ENCODE data around the gene URM1.

The URM1 gene

DNA sequence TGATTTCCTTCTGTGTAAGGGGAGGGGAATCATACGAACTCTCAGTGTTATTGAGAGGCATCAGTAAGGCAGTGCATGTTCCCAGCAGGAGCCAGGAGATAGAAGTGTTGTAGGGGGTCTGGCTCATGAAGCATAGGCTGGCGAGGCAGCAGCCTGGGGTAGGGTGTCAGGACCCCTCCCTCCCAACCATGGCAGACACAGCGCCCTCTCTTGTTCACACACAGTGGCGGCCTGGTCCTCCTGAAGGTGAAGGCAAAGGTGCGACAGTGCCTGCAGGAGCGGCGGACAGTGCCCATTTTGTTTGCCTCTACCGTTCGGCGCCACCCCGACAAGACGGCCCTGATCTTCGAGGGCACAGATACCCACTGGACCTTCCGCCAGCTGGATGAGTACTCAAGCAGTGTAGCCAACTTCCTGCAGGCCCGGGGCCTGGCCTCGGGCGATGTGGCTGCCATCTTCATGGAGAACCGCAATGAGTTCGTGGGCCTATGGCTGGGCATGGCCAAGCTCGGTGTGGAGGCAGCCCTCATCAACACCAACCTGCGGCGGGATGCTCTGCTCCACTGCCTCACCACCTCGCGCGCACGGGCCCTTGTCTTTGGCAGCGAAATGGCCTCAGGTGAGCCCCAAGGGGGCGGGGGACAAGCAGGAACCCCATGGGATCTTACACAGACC, 26.1 kb upstream of the URM1 start:
- DNase-seq: no peak

DNA sequence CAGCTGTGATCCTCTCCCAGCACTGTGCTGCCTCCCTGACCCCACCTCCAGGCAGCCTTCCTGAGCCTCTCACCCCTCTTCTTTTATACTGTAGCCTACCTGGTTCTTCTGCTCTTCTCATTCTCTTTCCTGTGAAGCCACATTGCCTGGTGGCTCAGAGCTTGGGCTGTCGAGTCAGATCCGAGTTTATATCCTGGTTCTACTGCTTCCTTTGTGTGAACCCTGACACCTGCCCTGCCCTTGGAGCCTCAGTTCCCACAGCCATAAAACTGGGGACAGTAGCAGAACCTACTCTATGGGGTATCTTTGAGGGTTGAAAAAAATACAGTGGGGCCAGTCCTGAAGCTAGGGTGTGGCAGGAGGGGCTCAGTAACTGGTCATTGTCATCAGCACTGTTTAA, 22.0 kb upstream of the URM1 start:
- DNase-seq: no peak

DNA sequence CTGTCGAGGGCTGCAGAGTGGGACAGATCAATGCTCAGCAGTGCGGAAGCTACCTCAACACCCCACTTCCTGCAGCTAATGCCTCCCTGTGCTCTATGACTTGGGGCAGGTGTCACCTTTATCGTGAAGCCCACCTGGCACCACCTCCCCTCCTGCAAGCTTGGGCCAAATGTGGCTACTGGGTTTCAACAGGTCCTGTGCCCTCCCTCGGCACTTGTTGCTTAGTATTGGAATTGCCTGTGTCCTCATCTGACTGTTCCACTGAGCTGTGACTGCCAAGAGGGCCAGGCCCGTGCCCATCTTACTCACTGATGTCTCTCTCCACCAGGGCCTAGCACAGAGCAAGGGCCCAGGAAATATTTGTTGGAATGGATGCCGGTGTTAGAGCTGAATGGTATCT, 21.4 kb upstream of the URM1 start:
- no peak for DNase-seq

DNA sequence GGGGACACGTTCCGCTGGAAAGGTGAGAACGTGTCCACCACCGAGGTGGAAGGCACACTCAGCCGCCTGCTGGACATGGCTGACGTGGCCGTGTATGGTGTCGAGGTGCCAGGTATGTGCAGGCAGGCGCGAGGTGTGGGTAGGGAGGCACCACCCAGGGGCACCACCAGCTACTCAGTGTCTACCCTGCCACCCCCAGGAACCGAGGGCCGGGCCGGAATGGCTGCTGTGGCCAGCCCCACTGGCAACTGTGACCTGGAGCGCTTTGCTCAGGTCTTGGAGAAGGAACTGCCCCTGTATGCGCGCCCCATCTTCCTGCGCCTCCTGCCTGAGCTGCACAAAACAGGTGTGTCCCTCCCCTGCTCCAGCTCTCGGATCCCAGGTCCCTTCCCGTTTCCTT, 15.7 kb upstream of the URM1 start:
- no peak for DNase-seq

- no peak for DNase-seq
Observed at GRCh38 chr9:128358090-128358489, 13.1 kb upstream of the URM1 start.

DNA sequence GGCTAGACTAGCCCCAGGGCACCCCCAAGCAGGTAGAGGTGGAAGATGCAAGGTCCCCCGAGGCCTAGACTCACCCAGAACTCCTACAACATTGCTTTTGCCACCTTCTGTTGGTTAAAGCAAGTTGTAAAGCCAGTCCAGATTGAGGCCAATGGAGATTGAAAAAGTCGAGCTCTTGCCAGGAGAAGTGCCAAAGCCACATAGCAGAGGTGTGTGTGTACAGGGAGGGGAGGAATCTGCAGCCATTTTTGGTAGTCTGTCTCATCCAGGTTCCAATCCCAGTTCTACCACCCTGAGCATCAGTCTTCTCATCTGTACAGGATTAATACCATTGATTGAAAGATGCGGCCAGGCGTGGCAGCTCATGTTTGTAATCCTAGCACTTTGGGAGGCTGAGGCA, 12.3 kb upstream of the URM1 start:
- no peak for DNase-seq

DNA sequence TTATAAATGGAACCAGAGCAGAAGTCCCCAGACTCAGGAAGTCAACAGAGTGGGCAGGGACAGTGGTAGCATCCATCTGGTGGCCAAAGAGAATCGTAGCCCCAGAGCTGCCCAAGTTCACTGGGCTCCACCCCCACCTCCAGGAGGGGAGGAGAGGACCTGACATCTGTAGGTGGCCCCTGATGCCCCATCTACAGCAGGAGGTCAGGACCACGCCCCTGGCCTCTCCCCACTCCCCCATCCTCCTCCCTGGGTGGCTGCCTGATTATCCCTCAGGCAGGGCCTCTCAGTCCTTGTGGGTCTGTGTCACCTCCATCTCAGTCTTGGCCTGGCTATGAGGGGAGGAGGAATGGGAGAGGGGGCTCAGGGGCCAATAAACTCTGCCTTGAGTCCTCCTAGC, 10.3 kb upstream of the URM1 start:
- DNase-seq: no peak

DNA sequence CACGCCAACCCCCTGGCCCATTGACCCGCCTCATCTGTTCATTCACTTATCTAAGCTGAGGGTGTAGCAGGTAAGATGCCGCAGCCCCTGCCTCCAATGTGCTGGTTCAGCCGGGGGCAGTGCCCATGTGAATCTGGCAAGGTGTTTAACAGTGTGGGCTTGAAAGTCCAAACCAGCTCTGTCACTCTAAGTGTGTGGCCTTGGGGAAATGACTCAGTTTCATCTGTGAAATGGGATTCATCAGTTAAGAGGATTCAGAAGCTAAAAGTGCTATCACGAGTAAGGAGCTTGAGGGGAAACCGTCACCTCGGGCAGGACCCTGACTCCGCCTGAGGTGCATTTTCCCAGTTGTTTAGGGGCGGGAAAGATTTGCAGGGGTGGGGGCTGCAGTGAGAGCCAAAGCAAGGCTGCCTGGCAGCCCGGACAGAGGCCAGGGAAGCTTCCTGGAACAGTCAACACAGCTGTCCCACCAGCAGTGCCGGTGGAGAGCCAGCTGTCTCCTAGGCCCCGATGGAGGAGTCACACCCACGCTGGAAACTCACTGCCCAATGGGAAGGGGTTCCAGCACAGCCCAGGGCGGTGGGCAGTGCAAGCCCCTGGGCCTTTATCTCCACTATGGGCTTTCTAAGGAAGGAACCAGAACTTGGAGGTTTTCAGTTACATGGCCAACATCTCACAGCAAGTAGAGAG, 9.7 kb upstream of the URM1 start:
- DNase-seq: peak in 2 of 51 donors; percentile 31 to 41

GRCh38 chr9:128361986-128362646, 9.1 kb upstream of the URM1 start:
- DNase-seq: peak; percentile 44 to 95 (median 79)

DNA sequence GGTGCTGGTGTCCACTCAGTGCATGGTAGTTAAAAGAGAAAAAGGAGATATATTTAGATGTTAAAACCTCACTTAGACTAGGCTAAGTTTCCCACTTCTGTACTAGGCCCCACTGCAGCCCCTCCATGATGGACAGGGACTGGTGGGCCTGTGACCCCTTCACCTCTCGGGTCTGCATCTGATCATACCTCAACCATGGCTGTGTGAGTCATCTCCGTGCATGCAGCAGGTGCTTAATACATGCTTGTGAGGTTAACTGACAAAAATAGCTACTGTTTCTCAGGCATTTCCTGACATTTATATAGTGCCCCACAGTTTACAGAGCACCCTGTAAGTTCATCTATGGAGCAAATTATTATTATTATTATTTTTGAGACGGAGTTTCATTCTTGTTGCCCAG, 8.4 kb upstream of the URM1 start:
- DNase-seq: no peak

- no peak for DNase-seq
Observed at GRCh38 chr9:128365525-128365924, 5.6 kb upstream of the URM1 start.

DNA sequence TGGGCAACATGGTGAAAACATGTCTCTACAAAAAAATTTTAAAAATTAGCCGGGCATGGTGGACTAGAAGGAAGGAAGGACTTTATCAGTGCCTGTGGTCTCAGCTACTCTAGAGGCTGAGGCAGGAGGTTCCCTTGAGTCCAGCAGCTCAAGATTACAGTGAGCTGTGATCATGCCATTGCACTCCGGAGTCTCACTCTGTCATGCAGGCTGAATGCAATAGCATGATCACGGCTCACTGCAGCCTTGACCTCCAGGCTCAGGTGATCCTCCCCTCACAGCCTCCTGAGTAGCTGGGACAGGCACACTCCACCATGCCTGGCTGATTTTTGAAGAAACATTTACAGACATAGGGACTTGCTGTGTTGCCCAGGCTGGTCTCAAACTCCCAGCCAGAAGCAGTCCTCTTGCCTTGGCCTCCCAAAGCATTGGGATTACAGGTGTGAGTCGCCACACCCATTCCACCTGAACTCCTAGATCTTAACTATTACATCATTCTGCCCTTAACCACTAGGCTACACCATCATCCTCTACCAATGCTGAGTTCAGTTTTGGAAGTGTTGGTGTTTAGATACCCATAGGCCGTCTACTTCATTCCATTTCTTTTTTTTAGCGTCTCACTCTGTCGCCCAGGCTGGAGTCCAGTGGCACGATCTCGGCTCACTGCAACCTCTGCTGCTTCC, 2.0 kb upstream of the URM1 start:
- no peak for DNase-seq

DNA sequence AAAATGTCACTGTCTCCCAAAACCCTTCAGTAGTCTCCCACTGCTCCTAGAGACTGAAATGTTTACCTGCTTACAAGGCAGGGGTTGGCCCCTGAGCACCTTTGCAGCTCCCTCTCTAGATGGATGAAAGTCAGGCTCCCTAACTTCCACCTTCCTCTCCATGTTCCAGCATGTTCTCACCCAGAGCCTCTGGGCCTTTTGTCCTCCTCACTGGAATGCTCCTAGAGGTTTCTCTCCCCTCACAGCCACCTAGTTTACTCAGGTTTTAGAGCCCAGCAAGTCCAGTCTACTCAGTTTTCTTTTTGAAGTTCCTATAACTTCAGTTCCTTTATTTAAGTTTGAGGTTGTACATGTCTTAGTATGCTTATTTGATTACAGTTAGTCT, 815 bp upstream of the URM1 start:
- no peak for DNase-seq

GRCh38 chr9:128371630-128372117, 500 bp downstream of the URM1 start:
- no peak for DNase-seq

- peak in 25 of 51 donors; percentile 21 to 74 (median 48) for DNase-seq
Observed at GRCh38 chr9:128372188-128372641, 1.0 kb downstream of the URM1 start.

DNA sequence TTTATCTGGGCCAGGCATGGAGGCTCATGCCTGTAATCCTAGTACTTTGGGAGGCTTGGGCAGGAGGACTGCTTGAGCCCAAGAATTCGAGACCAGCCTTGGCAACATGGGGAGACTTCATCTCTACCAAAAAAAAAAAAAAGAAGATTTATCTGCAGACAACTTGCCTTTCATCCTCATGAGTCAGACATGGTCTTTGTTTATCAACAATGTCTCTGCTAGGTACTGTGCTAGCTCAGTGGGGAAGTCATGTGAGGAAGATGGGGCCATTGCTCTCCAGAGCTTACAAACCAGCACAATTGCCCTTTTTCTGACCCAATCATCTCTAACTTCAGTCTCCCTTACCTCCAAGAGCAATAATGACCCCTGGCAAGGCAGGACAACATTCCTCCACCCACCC, 1.6 kb downstream of the URM1 start:
- DNase-seq: no peak

DNA sequence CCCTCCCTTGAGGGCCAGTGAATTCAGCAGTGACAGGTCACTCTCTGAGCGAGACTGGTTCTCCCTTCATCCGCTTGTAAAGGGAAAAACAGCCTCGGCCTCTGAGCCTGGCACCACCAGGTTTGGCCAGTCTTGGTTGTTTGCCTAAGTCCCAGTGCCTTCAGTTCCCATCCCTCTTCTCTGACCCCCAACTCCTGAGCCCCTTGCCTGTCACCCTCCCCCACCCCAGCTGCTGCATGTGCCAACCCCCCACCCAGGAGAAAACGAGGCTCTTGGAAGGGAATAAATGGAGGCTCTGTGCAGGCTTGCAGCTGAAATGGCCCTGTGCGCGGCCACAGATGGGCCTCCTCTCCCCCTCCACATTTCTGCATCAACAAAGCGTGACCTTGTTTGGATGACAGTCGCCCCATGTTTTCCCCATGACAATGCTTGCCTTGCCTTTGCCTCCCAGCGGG, 3.1 kb downstream of the URM1 start:
- DNase-seq: peak in 41 of 51 donors; percentile 38 to 95 (median 80)

GRCh38 chr9:128375865-128376264, 4.7 kb downstream of the URM1 start:
- DNase-seq: no peak

GRCh38 chr9:128382261-128382660, 11.1 kb downstream of the URM1 start:
- DNase-seq: peak in 33 of 51 donors; percentile 19 to 80 (median 56)

- DNase-seq: peak in 29 of 51 donors; percentile 23 to 87 (median 61)
Observed at GRCh38 chr9:128383007-128383753, 12.0 kb downstream of the URM1 start.

GRCh38 chr9:128383791-128384190, 12.6 kb downstream of the URM1 start:
- peak in 33 of 51 donors; percentile 21 to 79 (median 49) for DNase-seq
